HepG2 (cell line): ENCODE results near the gene FUCA1. TPM values are rescaled to one million over a fixed set of nuclear protein-coding genes. Genes with fewer than 3 reads are reported as not detected.

Experiments
- CEBPG ChIP-seq: IDR thresholded peaks from 2 replicates; pipeline ENCODE4 v1.6.1; 2016
- DNMT3B ChIP-seq: conservative IDR thresholded peaks from 2 replicates; pipeline ENCODE4 v1.6.1; 2016; ENCODE audit warnings: missing biosample characterization, control low read depth
- GFI1 ChIP-seq: sonication (generic); formaldehyde crosslinking; IDR thresholded peaks from 2 replicates; pipeline ENCODE4 v1.5.0; 2020; ENCODE audit warnings: missing genetic modification reagents, mild to moderate bottlenecking, borderline replicate concordance
- MIER3 ChIP-seq: IDR thresholded peaks from 2 replicates; pipeline ENCODE4 v1.6.1; 2016; ENCODE audit warnings: missing compliant biosample characterization, borderline replicate concordance
- PAWR ChIP-seq: sonication (generic); formaldehyde crosslinking; IDR thresholded peaks from 2 replicates; pipeline ENCODE4 v1.4.0; 2020; ENCODE audit warnings: missing genetic modification reagents, mild to moderate bottlenecking, borderline replicate concordance
- SNAPC2 ChIP-seq: sonication (generic); formaldehyde crosslinking; IDR thresholded peaks from 2 replicates; pipeline ENCODE4 v1.8.1; 2022; ENCODE audit warnings: mild to moderate bottlenecking, missing genetic modification reagents
- TFDP1 ChIP-seq: IDR thresholded peaks from 2 replicates; pipeline ENCODE4 v1.6.1; 2016; ENCODE audit warnings: missing compliant biosample characterization, missing genetic modification reagents, borderline replicate concordance
- ZFP36 ChIP-seq: fragments of 150-350 bp; IDR thresholded peaks from 2 replicates; pipeline ENCODE4 v1.6.1; 2018; ENCODE audit warnings: borderline replicate concordance, low read length, low read depth; ENCODE audit not compliant: partially characterized antibody
- ZKSCAN5 ChIP-seq: sonication (generic); formaldehyde crosslinking; IDR thresholded peaks from 2 replicates; pipeline ENCODE4 v1.5.1; 2020; ENCODE audit warnings: mild to moderate bottlenecking, missing genetic modification reagents
- ZNF34 ChIP-seq: sonication (generic); formaldehyde crosslinking; IDR thresholded peaks from 2 replicates; pipeline ENCODE4 v1.4.0; 2020; ENCODE audit warnings: mild to moderate bottlenecking, missing genetic modification reagents, borderline replicate concordance
- ZNF407 ChIP-seq: sonication (generic); formaldehyde crosslinking; IDR thresholded peaks from one replicate; pipeline ENCODE4 v1.5.1; 2020; ENCODE audit warnings: mild to moderate bottlenecking, missing genetic modification reagents; ENCODE audit errors: not compliant biosample characterization
- ZNF678 ChIP-seq: sonication (generic); formaldehyde crosslinking; IDR thresholded peaks from 2 replicates; pipeline ENCODE4 v1.4.0; 2020; ENCODE audit warnings: mild to moderate bottlenecking, missing genetic modification reagents
- ZSCAN5A ChIP-seq: sonication (generic); formaldehyde crosslinking; IDR thresholded peaks from 2 replicates; pipeline ENCODE4 v1.8.0; 2022; ENCODE audit warnings: mild to moderate bottlenecking, missing genetic modification reagents, borderline replicate concordance
- polyA plus RNA-seq, 8 experiments: library from polyadenylated mRNA; depleted of rRNA in 3 of 8; stranded (reverse) in 7 of 8; unstranded in 1 of 8; fragments of >200 nt; fragmentation: Illumina TruSeq in 4 of 8; extraction: Trizol in 4 of 8; gene quantifications; 2 replicates each; pipeline versions ENCODE4 v1.2.1 to v1.2.3, GENCODE V29; 2011 to 2016; ENCODE audit warnings: low read depth in 4 of 8, missing spikeins in 1 of 8, mixed read lengths in 1 of 8; ENCODE audit not compliant: insufficient read depth in 1 of 8
- total RNA-seq, 5 experiments: library from RNA; depleted of rRNA; stranded (reverse); fragments of >200 nt; fragmentation: Illumina TruSeq; extraction: Trizol; gene quantifications; 2 replicates each; pipeline ENCODE4 v1.2.3, GENCODE V29; 2016; ENCODE audit warnings: low read depth in 1 of 5
- TF ChIP-seq, protein P1 (sequence below): sonication (generic); formaldehyde crosslinking; IDR thresholded peaks from 2 replicates; pipeline ENCODE4 v1.8.1; 2023; ENCODE audit warnings: mild to moderate bottlenecking, missing genetic modification reagents, borderline replicate concordance

Gene FUCA1
- total and polyA plus RNA-seq, 2 of the 13 experiments (the other 11 are each of a cell fraction or from before 2014, with no cell fraction given) = 32.7 to 33.6 TPM

DNA sequence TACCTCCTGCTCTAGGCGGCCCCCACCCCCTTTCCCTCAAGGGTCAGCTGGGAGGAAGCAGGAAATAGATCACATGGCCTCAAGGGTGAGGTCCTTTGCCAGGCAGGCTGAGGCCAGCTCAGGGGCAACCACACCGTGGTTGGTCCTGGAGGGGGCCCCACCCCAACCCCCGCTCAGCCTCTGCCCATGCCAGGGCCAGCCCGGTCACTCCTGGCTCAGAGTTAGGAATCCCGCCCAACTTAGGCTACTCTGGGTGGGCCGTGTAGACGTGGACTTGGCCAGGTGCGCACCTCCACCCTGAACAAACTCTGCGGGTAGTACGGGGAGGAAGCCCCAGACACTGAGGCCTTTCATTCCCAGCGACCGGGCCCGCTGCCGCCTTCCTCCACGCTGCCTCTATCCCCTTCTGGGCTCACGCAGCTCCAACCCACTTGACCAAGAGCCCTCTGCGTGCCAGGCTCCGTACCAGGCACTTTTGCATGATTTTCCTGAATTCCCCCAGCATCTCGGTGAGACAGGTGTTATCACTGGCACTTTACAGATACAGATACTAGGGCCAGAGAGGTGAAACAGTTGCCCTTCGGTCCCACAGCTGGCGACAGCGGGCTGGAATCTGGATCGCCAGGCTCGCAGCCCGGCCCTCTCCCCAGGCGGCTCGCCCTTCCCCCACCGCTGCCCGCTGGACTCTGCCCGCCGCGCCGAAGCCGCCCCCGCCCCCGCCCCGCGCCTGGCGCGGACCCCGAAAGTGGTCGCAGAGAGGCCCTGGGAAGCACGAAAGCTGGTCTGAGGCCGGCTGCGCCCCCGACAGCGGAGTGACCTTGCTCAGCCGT, 68.3 kb downstream of the FUCA1 start (continued):
- TF ChIP-seq ZNF407 (CRISPR knock-in tag) = no peak
- peak; percentile 72; the same call in 1 of the 2 replicates for TF ChIP-seq MIER3 (CRISPR knock-in tag)
- TF ChIP-seq PAWR (CRISPR knock-in tag) = no peak
- no peak for TF ChIP-seq DNMT3B (CRISPR knock-in tag)
- TF ChIP-seq GFI1 = no peak
- TF ChIP-seq TFDP1 (CRISPR knock-in tag) = 0 out of 2 replicates have a peak, but pooled peaks have one; percentile 17
- TF ChIP-seq CEBPG (CRISPR knock-in tag) = no peak
- no peak for TF ChIP-seq ZNF678 (CRISPR knock-in tag)
- TF ChIP-seq, protein P1, sequence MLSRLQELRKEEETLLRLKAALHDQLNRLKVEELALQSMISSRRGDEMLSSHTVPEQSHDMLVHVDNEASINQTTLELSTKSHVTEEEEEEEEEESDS (CRISPR knock-in tag) = no peak
- TF ChIP-seq ZFP36 = no peak
- no peak for TF ChIP-seq ZKSCAN5 (CRISPR knock-in tag)
- TF ChIP-seq SNAPC2 (CRISPR knock-in tag) = peak; percentile 12; the same call in 1 of the 2 replicates
- 0 out of 2 replicates have a peak, but pooled peaks have one; percentile 9 for TF ChIP-seq ZSCAN5A (CRISPR knock-in tag)
- TF ChIP-seq ZNF34 = no peak
